LNCAP (cell line): ENCODE measurements around the gene PTPRN2.

ENCODE experiments used
- CTCF ChIP-seq: fragments of 450-650 bp; IDR thresholded peaks from 2 replicates; pipeline ENCODE4 v1.5.1; 2017; ENCODE audit warnings: mild to moderate bottlenecking

The PTPRN2 gene

GRCh38 chr7:158073845-158074840 lies 513.5 kb downstream of the PTPRN2 start:
- TF ChIP-seq CTCF, result no peak

GRCh38 chr7:158072991-158073730 lies 514.5 kb downstream of the PTPRN2 start:
- no peak for TF ChIP-seq CTCF

GRCh38 chr7:158070222-158070920 lies 517.3 kb downstream of the PTPRN2 start:
- TF ChIP-seq CTCF, result no peak

DNA sequence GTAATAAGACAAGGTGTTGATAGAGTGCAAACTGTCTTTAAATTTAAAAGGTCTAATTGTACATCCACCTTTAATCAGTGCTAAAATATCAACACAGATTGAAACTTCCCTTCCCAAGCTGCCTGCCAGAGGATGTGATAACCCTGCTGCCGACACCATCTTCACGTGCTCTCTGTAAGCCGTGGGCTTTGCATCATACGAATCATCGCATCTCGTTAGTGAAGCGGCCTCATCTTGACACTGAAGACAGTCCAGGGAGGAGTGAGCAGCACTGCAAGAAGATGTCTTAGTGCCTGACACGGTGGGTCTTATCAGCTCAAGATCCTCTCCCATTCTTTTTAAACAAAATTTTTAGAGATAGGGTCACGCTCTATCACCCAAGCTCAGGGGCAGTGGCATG lies 518.8 kb downstream of the PTPRN2 start:
- TF ChIP-seq CTCF, result no peak

- no peak for TF ChIP-seq CTCF
Observed at GRCh38 chr7:158067931-158068482, 519.6 kb downstream of the PTPRN2 start.

- TF ChIP-seq CTCF, result no peak
Observed at GRCh38 chr7:158067219-158067930, 520.2 kb downstream of the PTPRN2 start.

GRCh38 chr7:158066085-158066484 lies 521.5 kb downstream of the PTPRN2 start:
- TF ChIP-seq CTCF, result no peak
